T47D (cell line): ENCODE data around the gene FAM53A.
A peak's percentile ranks its signal among the peaks of the same experiment; 100 is the strongest.
"Not testable (repeated sequence)": the region's sequence is repeated elsewhere in the genome, so short reads cannot be mapped to it uniquely, and the experiment has no call there.

Experiments
- DNase-seq, 2 experiments: peaks; one replicate each; pipeline versions ENCODE4 v3.0.0 to v3.0.0-alpha.2; 2011 to 2012; ENCODE audit warnings: low read depth in 1 of 2, low spot score in 1 of 2
- JUND ChIP-seq: IDR thresholded peaks from 2 replicates; pipeline ENCODE4 v1.6.1; 2012; ENCODE audit warnings: low read depth
- in situ Hi-C: cut with HindIII; loops from 2 replicates; pipeline ENCODE4 v1.10.0; 2016; ENCODE audit warnings: low sequenced_read_pairs, low pct_unique_long_range_greater_than_20kb

Gene FAM53A

GRCh38 chr4:1646690-1647089 is 37.4 kb downstream of the FAM53A start:
- DNase-seq = no peak
- no peak for TF ChIP-seq JUND
- in situ Hi-C loops = no loop called here

DNA sequence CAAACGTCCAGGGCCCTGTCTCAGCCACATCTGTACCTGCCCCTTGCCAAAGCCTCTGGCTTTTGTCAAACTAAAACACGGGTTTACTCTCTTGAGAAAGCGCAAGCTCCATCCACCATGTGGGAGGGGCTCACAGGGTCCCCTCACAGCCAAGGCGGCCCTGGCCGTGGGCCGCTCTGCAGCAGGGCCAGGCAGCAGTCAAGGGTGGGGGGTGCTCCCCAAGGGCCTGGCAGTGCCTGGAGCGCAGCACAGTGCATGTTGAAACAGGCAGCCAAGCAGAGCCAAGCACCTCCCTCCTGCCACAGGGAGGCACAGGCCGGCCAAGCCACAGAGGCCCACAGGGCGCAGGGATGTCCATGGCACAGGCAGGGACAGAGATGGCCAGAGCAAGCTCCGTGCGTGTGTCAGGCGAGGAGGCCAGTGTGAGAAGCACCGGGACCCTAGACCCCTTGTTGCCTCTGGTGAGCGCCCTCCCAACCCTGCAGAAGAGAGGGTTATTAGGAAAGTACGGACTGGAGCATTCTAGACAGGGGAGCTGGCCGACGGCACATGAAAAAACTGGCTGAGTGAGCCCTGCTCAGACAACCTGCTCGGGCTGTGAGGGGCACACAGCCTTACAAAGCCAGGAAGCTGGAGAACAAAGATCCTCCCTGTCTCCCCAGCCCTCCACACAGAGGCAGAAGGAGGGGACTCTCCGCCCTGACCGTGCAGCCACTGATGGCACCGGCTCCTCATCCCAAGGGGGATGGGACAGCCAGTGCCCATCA is 39.0 kb downstream of the FAM53A start:
- in situ Hi-C loops = no loop called here
- DNase-seq = peak; percentile 60 to 90
- no peak for TF ChIP-seq JUND

DNA sequence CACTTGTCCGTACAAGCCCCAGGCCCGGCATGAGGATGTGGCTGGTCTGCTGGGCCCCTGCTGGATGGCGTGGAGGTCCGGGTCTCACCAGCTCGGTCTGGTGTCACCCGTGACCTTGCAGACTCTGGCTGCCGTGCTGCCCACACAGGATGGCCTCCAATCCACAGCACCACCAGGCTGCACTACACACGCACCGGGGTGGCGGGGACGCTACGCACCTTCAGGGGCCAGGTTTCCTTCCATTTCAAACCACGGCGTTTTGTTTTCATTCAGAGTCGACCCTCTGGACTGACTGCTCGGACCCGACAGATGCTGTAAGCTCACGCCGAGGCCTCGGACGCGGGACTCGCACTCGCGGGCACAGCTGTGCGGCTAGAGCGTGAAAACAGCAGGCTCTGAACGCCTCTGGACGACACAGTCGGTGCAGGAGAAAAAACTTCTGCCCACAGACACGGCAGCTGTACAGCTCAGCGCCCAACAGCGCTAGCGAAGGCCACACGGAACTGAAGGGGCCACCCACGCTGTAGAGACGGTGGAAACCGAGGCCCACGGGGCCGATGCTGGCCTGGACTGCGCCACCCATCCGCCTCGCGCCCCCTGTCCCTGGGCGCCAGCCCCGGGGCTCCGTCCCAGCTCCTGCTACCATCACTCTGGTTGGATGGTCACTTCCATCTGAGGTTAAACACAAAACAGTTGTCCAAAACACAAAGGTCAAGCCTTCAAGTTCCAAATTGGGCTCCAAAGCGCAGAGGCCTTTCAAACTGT is 40.0 kb downstream of the FAM53A start:
- no peak for TF ChIP-seq JUND
- in situ Hi-C loops = no loop called here
- no peak for DNase-seq

DNA sequence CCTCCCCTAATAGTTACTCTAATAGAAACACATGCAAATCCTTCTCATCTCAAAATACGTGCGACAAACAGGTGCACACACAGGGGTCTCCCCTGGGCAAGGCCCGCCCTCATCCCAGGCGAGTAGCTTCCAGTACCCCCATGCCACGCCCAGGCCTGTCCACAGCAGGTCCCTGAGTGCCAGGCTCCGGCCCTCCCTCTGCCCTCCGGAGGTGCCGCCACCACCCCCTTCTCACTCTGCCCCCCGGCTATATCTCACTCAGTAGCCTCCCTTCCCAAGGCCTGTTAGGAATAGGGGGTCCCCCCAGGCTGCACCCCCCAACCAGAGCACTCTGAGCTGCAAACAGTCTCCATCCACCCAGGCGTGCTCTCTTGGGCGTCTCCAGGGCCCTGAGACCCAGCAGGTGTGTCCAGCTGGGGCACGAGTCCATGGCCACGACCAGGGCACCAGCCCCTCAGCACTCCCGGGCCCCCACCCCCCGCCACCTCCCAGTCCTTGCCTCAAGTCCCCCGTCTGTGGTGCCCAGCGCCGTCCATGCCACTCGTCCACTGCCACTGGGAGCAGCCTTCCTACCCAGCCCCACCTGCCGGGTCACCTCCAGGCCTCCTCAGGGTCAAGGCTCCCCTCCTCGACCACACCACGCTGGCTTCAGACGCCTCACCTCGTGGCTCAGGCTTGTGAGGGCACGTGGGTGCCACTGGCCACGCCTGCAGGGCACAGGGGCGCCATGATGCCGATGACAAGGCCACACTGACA is 41.7 kb downstream of the FAM53A start:
- in situ Hi-C loops = no loop called here
- no peak for DNase-seq
- TF ChIP-seq JUND = no peak

- TF ChIP-seq JUND = no peak
- no peak for DNase-seq
- in situ Hi-C loops = no loop called here
Observed at GRCh38 chr4:1641671-1642070, 42.4 kb downstream of the FAM53A start.

GRCh38 chr4:1640716-1641503 is 43.2 kb downstream of the FAM53A start:
- in situ Hi-C loops, DNase-seq: not testable (repeated sequence)

- in situ Hi-C loops = no loop called here
- DNase-seq = no peak
Observed at GRCh38 chr4:1640190-1640589, 43.9 kb downstream of the FAM53A start.

GRCh38 chr4:1639299-1639868 is 44.7 kb downstream of the FAM53A start:
- no peak for TF ChIP-seq JUND
- no peak for DNase-seq
- in situ Hi-C loops = no loop called here

More at GRCh38 chr4:1640190-1640589, 43.9 kb downstream of the FAM53A start:
- no peak for TF ChIP-seq JUND

DNA sequence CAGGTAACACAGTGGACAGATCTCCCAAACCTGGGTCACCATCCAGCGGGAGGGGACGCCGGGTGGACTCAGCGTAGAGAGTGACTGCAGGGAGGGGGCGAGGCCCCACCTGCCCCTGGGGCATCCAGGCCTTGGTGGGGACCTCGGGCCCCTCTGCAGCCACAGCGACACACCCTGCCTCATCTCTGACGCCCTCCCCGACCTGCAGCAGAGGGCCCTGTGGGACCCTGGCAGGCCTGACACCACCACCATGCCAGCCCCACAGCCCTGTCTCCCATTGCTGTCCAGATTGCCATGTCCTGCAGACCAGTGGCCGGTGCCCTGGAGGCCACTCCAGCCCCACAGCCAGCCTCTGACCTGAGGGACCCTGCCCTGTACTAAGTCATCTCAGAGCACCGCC is 45.2 kb downstream of the FAM53A start:
- DNase-seq = no peak
- in situ Hi-C loops = no loop called here
- TF ChIP-seq JUND = no peak

DNA sequence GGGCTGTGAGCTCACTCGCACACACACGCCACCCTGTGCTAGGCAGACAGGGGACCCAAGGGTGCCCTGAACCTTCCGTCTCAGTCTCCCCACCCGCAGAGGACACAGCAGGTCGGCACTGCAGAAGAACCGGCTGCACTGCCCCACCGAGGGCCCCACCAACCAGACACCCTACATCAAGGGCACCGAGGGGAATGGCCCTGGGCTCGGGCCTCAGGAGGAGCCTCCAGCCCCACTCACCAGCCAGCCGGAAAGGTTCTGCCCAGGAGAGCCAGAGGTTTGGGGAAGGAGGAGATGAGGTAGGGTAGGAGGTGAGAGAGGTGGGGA is 45.9 kb downstream of the FAM53A start:
- in situ Hi-C loops = no loop called here
- DNase-seq = no peak
- TF ChIP-seq JUND = no peak

DNA sequence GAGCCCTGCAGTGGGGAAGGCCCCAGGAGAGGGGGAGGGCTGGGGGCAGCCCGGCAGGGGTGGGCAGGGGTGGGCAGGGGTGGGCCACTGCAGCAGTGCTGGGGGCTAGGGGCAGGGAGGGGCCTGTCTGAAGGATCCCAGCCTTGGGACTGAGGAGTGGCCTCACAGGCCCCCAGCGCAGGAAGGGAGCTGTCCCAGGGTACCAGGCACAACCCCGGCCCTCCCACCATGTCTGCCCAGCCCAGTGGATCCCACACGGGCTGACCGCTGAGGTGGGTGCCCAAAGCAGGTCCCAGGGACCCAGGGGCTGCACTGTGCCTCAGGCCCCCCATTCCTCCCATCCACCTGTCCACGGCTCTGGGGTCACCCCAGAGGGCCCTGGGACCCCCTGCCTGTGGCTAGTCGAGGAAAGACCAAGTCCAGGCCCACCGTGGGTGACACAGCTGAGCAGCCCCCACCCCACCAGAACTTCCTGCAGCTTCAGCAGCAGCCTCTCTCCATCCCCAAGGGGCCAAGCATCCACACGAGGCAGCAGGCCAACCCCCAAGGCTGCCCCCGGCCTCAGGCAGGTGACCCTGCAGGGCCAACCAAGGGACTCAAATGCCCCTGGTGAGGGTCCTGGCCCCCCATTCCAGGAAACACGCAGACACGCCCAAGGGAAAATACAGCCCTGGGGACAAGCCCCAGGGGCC is 46.4 kb downstream of the FAM53A start:
- in situ Hi-C loops = no loop called here
- TF ChIP-seq JUND = no peak
- DNase-seq = no peak
